Measurements from ENCODE around the gene GDF15.

GRCh38 chr19:18397242-18398202 lies 11.6 kb downstream of the GDF15 start, which contains the start of gene LRRC25:
- TF ChIP-seq CTCF (IDR thresholded peaks at IDR 0.05; ENCODE audit: borderline replicate concordance, extremely low read depth, low read length, poor library complexity, severe bottlenecking), result no peak
- TF ChIP-seq EZH2 (IDR thresholded peaks at IDR 0.05; ENCODE audit: borderline replicate concordance, low read depth, low read length, severe bottlenecking), result no peak
